Measurements from ENCODE around the gene SERINC4.
A peak's percentile ranks its signal among the peaks of the same experiment; 100 is the strongest.
"Not testable (repeated sequence)": the region's sequence is repeated elsewhere in the genome, so short reads cannot be mapped to it uniquely, and the experiment has no call there.

SERINC4 gene

DNA sequence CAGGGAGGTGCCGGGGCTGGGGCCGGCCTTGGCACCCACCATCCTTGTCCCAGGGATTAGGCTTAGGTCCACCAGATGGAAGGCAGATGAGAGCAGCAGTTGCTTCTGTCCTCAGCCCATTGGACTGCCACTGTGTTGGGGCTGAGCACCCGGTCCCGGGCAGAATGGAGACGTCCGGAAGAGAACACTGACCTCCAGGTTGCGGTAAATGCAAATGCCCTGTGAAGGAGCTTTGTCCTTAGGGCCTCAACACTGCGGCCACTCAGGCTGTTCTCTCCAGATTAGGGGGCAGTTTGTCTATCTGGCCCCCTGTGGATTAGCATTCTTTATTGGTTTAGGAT is at the start of gene SERINC4:
TSS of gene SERINC4 (minus strand) at position 276 of the 341 bp plus-strand sequence. CDS start at position 42, 234 bp downstream.
- no peak for DNase-seq

- no peak for DNase-seq
Observed at GRCh38 chr15:43845421-43845820, 45.4 kb upstream of the SERINC4 start.

GRCh38 chr15:43832485-43832884 is 32.5 kb upstream of the SERINC4 start:
- DNase-seq, result not testable (repeated sequence)

- not testable (repeated sequence) for DNase-seq
Observed at GRCh38 chr15:43831519-43832052, 31.6 kb upstream of the SERINC4 start.

DNA sequence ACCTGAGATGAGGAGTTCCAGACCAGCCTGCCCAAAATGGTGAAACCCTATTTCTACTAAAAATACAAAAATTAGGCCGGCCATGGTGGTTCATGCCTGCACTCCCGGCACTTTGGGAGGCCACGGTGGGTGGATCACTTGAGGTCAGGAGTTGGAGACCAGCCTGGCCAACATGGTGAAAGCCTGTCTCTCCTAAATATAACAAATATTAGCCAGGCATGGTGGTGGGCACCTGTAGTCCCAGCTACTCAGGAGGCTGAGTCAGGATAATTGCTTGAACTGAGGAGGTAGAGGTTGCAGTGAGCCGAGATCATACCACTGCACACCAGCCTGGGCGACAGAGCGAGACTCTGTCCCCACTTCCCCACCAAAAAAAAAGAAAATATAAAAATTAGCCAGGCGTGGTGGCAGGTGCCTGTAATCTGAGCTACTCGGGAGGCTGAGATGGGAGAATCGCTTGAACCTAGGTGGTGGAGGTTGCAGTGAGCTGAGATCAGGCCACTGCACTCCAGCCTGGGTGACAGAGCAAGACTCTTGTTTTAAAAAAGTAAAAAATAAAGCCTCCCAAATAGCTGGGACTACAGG is 30.8 kb upstream of the SERINC4 start:
- DNase-seq, result not testable (repeated sequence)

DNA sequence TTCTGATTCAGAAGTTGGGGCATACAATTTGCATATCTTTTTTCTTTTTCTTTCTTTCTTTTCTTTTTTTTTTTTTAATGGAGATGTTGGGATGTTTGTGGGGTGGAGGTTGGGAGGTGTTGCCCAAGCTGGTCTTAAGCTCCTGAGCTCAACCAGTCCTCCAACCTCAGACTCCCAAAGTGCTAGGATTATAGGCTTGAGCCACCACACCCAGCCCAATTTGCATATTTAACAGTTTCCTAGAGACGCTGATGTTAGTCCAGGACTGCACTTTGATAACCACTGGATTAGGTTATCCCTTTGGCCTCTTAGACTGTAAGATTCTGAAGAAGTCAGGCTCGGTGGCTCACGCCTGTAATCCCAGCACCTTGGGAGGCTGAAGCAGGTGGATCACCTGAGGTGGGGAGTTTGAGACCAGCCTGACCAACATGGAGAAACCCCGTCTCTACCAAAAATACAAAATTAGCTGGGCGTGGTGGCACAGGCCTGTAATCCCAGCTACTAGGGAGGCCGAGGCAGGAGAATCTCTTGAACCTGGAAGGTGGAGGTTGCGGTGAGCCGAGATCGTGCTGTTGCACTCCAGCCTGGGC is 30.0 kb upstream of the SERINC4 start:
- DNase-seq, result not testable (repeated sequence)

GRCh38 chr15:43828061-43828657 is 28.1 kb upstream of the SERINC4 start:
- no peak for DNase-seq

GRCh38 chr15:43826508-43827341 is 26.7 kb upstream of the SERINC4 start, which contains the start of gene WDR76:
Gene WDR76 (plus strand): TSS chr15:43827002. CDS start chr15:43827033, 31 bp downstream.
- DNase-seq, result peak; percentile 50

DNA sequence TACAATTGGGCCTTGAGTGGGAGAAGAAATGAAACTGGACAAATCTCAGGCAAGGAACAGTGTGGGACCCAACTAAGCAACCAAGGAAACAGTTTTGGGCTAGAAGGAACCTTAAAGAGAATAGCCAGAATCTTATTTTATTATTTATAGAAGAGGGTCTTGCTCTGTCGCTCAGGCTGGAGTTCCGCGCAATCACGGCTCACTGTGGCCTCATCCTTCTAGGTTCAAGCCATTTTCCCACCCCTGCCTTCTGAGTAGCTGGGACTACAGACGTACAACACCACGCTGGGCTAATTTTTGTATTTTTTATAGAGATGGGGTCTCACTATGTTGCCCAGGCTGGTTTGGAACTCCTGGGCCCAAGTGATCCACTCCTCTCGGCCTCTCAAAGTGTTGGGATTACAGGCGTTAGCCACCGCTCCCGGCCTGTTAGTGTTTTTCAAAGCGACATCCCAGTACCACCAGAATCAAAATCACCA is 26.0 kb upstream of the SERINC4 start:
- DNase-seq, result no peak

GRCh38 chr15:43825305-43825704 is 25.3 kb upstream of the SERINC4 start:
- DNase-seq, result not testable (repeated sequence)

GRCh38 chr15:43824302-43825246 is 24.6 kb upstream of the SERINC4 start, which contains the start of gene MFAP1:
Gene MFAP1 (minus strand): TSS chr15:43824690. CDS start chr15:43824569, 121 bp downstream.
- peak; percentile 87 for DNase-seq

GRCh38 chr15:43821505-43821904 is 21.5 kb upstream of the SERINC4 start:
- DNase-seq, result no peak

GRCh38 chr15:43815064-43815463 is 15.0 kb upstream of the SERINC4 start:
- DNase-seq, result not testable (repeated sequence)

- DNase-seq, result no peak
Observed at GRCh38 chr15:43808960-43809678, 9.1 kb upstream of the SERINC4 start.

- DNase-seq, result no peak
Observed at GRCh38 chr15:43808435-43808950, 8.5 kb upstream of the SERINC4 start.

DNA sequence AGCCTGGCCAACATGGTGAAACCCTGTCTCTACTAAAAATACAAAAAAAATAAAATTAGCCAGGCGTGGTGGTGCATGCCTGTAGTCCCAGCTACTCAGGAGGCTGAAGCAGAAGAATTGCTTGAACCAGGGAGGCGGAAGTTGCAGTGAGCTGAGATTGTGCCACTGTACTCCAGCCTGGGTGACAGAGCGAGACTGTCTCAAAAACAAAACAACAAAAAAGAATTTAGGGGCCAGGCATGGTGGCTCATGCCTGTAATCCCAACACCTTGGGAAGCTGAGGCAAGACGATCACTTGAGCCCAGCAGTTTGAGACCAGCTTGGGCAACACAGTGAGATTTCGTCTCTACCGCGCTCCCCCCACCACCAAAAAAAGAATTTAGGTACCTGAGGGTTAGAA is 2.7 kb upstream of the SERINC4 start:
- not testable (repeated sequence) for DNase-seq

DNA sequence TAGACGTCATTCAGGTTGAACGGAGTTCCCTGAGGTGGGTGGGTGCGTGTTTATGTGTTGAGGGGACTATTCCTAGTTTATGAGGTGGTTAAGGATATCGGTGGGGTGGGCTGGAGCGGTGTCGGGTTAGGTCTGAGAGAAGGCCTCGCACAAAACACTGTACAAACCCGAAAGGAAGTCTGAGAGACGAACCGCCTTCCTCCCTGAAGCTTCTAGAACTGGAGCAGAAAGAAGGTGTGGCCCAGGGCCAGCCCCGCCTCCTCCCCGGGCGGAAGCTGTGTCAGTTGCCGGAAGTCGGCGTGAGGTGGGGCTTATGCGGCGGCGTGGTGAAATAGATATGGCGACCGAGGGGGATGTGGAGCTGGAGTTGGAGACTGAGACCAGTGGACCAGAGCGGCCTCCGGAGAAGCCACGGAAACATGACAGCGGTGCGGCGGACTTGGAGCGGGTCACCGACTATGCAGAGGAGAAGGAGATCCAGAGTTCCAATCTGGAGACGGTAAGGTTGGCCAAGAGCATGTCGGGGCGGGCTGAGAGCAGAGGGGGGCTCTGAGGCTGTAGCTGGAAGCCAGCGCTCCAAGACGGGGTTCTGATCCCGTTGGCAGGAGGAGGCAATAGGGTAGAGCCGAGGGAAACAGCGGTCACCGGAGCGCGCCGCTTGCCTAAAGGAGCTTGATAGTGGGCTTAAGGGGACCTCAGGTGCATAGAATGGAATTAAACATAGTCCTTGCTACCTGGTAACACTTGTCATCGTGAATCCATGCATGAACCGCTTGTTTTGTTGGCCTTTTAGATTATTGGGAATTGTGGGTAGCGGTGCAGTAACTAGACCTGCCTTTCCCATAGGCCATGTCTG is 494 bp upstream of the SERINC4 start, which contains the start of gene HYPK:
TSS of gene HYPK (plus strand) at position 314 of the 856 bp plus-strand sequence. CDS start at position 338, 24 bp downstream.
- peak; percentile 90 for DNase-seq

GRCh38 chr15:43799209-43799944 is 643 bp downstream of the SERINC4 start:
- no peak for DNase-seq

DNA sequence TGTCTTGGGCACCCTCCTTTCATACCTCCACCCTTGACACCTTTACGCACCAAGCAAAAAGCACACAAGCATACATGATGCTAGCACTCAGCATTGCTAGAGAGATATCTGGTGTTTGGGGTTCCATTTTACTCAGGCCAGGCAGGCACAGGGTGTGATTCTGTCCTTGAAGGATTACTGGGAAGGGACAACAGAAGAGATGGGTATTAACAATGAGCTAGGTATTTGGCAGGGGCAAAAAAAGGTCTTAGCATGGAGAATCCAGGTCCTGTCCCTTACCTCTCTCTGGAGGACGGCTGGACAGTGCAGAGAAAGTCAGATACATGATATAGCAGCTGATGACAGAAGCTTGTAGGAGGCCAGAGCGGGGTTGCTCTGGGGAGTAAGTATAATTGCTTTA is 3.5 kb downstream of the SERINC4 start:
- DNase-seq, result no peak
